Measurements from ENCODE around the gene TTC33.

TTC33 gene

DNA sequence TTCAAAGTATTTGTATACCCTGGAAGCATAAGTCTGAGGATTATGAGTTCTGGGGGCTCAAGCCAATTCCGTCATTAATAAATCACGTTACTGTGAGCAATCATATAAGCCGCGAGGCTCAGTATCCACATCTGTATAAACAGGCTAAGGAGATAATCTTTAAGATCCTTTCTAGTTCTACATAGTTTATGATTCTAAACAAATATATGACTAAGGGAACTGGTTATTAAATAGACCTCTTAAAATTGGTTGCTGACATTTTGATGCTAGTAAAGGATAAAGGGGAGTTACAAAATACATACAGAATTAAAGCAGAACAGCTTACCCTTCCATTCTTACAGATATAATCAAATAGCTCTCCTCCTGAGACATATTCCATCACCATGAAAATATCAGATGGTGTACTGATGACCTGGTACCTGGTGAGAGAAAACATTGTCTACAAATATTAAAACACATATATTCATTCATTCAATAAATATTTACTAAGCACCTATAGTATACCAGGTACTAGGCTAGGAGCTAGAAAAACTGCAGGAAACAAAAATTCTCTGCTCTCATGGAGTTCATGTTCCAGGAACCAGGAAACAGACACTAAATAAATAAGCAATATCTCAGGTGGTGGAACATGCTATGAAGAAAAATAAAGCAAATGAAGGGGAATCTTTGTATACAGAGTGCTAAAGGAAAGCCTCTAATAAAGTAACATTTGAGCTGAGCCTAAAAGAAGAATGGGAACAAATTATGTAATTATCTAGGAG lies 19.5 kb upstream of the TTC33 start:
- peaks cover 23 to 31% (median 26%) of the 10 kb centered on the region in 3 donors for H3K36me3 ChIP-seq
- H3K27ac ChIP-seq, result no peak overlapping the region
- peaks cover 0 to 12% (median 8%) of the 10 kb centered on the region in 4 donors for H3K4me1 ChIP-seq
- TF ChIP-seq, protein P1, sequence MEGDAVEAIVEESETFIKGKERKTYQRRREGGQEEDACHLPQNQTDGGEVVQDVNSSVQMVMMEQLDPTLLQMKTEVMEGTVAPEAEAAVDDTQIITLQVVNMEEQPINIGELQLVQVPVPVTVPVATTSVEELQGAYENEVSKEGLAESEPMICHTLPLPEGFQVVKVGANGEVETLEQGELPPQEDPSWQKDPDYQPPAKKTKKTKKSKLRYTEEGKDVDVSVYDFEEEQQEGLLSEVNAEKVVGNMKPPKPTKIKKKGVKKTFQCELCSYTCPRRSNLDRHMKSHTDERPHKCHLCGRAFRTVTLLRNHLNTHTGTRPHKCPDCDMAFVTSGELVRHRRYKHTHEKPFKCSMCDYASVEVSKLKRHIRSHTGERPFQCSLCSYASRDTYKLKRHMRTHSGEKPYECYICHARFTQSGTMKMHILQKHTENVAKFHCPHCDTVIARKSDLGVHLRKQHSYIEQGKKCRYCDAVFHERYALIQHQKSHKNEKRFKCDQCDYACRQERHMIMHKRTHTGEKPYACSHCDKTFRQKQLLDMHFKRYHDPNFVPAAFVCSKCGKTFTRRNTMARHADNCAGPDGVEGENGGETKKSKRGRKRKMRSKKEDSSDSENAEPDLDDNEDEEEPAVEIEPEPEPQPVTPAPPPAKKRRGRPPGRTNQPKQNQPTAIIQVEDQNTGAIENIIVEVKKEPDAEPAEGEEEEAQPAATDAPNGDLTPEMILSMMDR (IDR thresholded peaks at IDR 0.05), result no peak
- intact Hi-C loops (cut with DNase I; ENCODE audit: low total_unique reads), result no loop called here
- no peaks in the 10 kb centered on the region for H3K27me3 ChIP-seq
- no peak overlapping the region for H3K4me3 ChIP-seq
- H3K9me3 ChIP-seq, result no peaks in the 10 kb centered on the region
- DNase-seq, result no peak

- H3K27ac ChIP-seq, result no peak overlapping the region
- H3K27me3 ChIP-seq, result no peaks in the 10 kb centered on the region
- no peaks in the 10 kb centered on the region for H3K9me3 ChIP-seq
- peaks cover 23 to 35% (median 26%) of the 10 kb centered on the region in 3 donors for H3K36me3 ChIP-seq
- intact Hi-C loops (cut with DNase I; ENCODE audit: low total_unique reads), result no loop called here
- no peak overlapping the region for H3K4me3 ChIP-seq
- TF ChIP-seq, protein P1 (IDR thresholded peaks at IDR 0.05), result no peak
- H3K4me1 ChIP-seq, result peaks cover 0 to 10% (median 8%) of the 10 kb centered on the region in 4 donors
- no peak for DNase-seq
Measured at GRCh38 chr5:40774623-40775022, 18.9 kb upstream of the TTC33 start.

- intact Hi-C loops (cut with DNase I; ENCODE audit: low total_unique reads), result no loop called here
- Histone ChIP-seq H3K4me1 (peaks cover 0 to 2% (median under 1%) of the 10 kb centered on the region in 4 donors), H3K27me3 (no peaks in the 10 kb centered on the region), H3K36me3 (peaks cover 32 to 50% (median 42%) of the 10 kb centered on the region in 3 donors), H3K4me3 (no peak overlapping the region), H3K9me3 (no peaks in the 10 kb centered on the region), H3K27ac (no peak overlapping the region)
- TF ChIP-seq, protein P1 (IDR thresholded peaks at IDR 0.05), result no peak
- no peak for DNase-seq
Measured at GRCh38 chr5:40770764-40771163, 15.0 kb upstream of the TTC33 start.

GRCh38 chr5:40762705-40763104 lies 6.9 kb upstream of the TTC33 start:
- no peaks in the 10 kb centered on the region for H3K27me3 ChIP-seq
- DNase-seq, result no peak
- no peaks in the 10 kb centered on the region for H3K4me1 ChIP-seq
- H3K4me3 ChIP-seq, result no peak overlapping the region
- H3K9me3 ChIP-seq, result no peaks in the 10 kb centered on the region
- H3K36me3 ChIP-seq, result peaks cover 59 to 64% (median 63%) of the 10 kb centered on the region in 3 donors
- TF ChIP-seq, protein P1 (IDR thresholded peaks at IDR 0.05), result no peak
- intact Hi-C loops (cut with DNase I; ENCODE audit: low total_unique reads), result no loop called here
- H3K27ac ChIP-seq, result no peak overlapping the region

- Histone ChIP-seq H3K27me3 (no peaks in the 10 kb centered on the region), H3K27ac (no peak overlapping the region), H3K9me3 (no peaks in the 10 kb centered on the region), H3K36me3 (peaks cover 12 to 14% (median 13%) of the 10 kb centered on the region in 3 donors), H3K4me3 (no peak overlapping the region), H3K4me1 (peaks cover 0 to 27% (median 14%) of the 10 kb centered on the region in 4 donors)
- intact Hi-C loops (cut with DNase I; ENCODE audit: low total_unique reads), result loop anchor here (10.0 kb wide), 1 partner anchor 77 kb away; the partner anchor contains the start of gene RPL37
- TF ChIP-seq, protein P1 (IDR thresholded peaks at IDR 0.05), result no peak
- DNase-seq, result no peak
Measured at GRCh38 chr5:40757400-40757799, 1.6 kb upstream of the TTC33 start.

All from tibial artery (tissue), 4 donors.